A673 (cell line): Measurements from ENCODE around the gene SUV39H2. TPM values are rescaled to one million over a fixed set of nuclear protein-coding genes. Genes with fewer than 3 reads are reported as not detected.

Experiments
- BruUV-seq: library from RNA; stranded (reverse); fragments of 400-500 nt; replicated peaks from 2 replicates; lab custom pipeline; 2021; lab: Mats Ljungman, UMichigan
- CTCF ChIA-PET: fragments of 300-600 bp; sonication (Branson Sonifier 250); formaldehyde crosslinking; loops from one replicate; lab custom pipeline; 2022; ENCODE audit warnings: antibody characterized with exemption; lab: Charles Lee
- POLR2A ChIA-PET: fragments of 300-600 bp; sonication (Branson Sonifier 250); formaldehyde crosslinking; loops from one replicate; lab custom pipeline; 2022; ENCODE audit warnings: antibody characterized with exemption; ENCODE audit not compliant: low non-redundant PET; lab: Charles Lee
- DNase-seq: peaks from one replicate; pipeline ENCODE4 v3.0.0-alpha.2; 2015; ENCODE audit warnings: low spot score
- H3K27ac ChIP-seq: fragments of 200-600 bp; sonication (generic); 2 replicates; pipeline ENCODE4 v1.5.1; 2016; ENCODE audit warnings: mixed run types, low read depth, mild to moderate bottlenecking, mixed read lengths, antibody characterized with exemption, low read length; ENCODE audit not compliant: poor library complexity, severe bottlenecking
- H3K27me3 ChIP-seq: fragments of 200-600 bp; sonication (generic); replicated peaks from 2 replicates; pipeline ENCODE4 v1.6.1; 2017; ENCODE audit warnings: mixed run types, low read depth, mild to moderate bottlenecking, mixed read lengths, antibody characterized with exemption, low read length; ENCODE audit not compliant: insufficient read depth, poor library complexity
- H3K36me3 ChIP-seq: fragments of 200-600 bp; sonication (generic); 2 replicates; pipeline ENCODE4 v1.6.1; 2016; ENCODE audit warnings: mixed run types, mild to moderate bottlenecking, mixed read lengths, antibody characterized with exemption, low read length; ENCODE audit not compliant: insufficient read depth, poor library complexity, severe bottlenecking
- H3K4me1 ChIP-seq: fragments of 200-600 bp; sonication (generic); 2 replicates; pipeline ENCODE4 v1.6.1; 2017; ENCODE audit warnings: mixed run types, mild to moderate bottlenecking, mixed read lengths, antibody characterized with exemption, low read length; ENCODE audit not compliant: insufficient read depth, poor library complexity, severe bottlenecking
- H3K4me3 ChIP-seq: fragments of 200-600 bp; sonication (generic); 2 replicates; pipeline ENCODE4 v1.5.1; 2016; ENCODE audit warnings: low read depth, mixed run types, mild to moderate bottlenecking, mixed read lengths, low read length; ENCODE audit not compliant: poor library complexity, severe bottlenecking
- H3K9me3 ChIP-seq: fragments of 200-600 bp; sonication (generic); 2 replicates; pipeline ENCODE4 v1.6.1; 2016; ENCODE audit warnings: mixed run types, low read depth, mild to moderate bottlenecking, mixed read lengths, antibody characterized with exemption, low read length; ENCODE audit not compliant: poor library complexity, severe bottlenecking
- EZH2 ChIP-seq: fragments of 200-600 bp; sonication (generic); IDR thresholded peaks from 2 replicates; pipeline ENCODE4 v1.6.1; 2017; ENCODE audit warnings: borderline replicate concordance, low read depth, mild to moderate bottlenecking, mixed read lengths, antibody characterized with exemption, low read length; ENCODE audit not compliant: poor library complexity, severe bottlenecking
- intact Hi-C: fragments of 100-400 bp; cut with micrococcal nuclease; formaldehyde crosslinking; loops from one replicate; pipeline ENCODE4 v1.10.0; 2022; ENCODE audit not compliant: unreplicated experiment
- total RNA-seq: library from RNA; stranded (reverse); gene quantifications from 2 replicates; pipeline ENCODE4 v1.2.3, GENCODE V29; 2021
- TF ChIP-seq, protein P1 (sequence below): fragments of 300-800, 200-600 bp; sonication (generic); conservative IDR thresholded peaks from 2 replicates; pipeline ENCODE4 v1.5.1; 2017; ENCODE audit warnings: low read depth, mild to moderate bottlenecking, antibody characterized with exemption, low read length, moderate library complexity, mixed read lengths

Gene SUV39H2
- total RNA-seq, 1 experiment from 2014 or later, result 83.2 TPM

DNA sequence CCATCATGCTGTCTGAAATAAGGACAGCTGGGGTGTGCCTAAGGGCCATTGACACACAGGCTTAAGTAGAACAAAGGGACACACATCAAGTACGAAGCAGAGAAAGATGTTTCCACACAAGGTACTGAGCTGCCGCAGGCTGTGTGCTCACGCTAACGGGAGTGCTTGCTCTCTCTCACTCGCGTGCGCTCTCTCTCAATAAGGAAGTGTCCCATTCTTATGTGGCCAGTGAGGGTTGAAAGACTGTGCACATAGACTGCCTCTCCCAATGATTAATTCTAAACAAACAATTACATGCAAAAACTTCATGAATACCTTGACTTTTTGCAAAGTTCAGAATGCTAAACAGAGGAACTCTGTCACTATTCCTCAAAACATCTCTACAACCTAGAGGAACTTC lies 45.3 kb downstream of the SUV39H2 start:
- DNase-seq, result no peak
- Histone ChIP-seq H3K4me3 (no peak overlapping the region), H3K27ac (no peak overlapping the region), H3K36me3 (peaks cover 30% of the 10 kb centered on the region), H3K27me3 (no peaks in the 10 kb centered on the region), H3K9me3 (no peaks in the 10 kb centered on the region), H3K4me1 (no peaks in the 10 kb centered on the region)
- intact Hi-C loops, result no loop called here
- TF ChIP-seq, protein P1, sequence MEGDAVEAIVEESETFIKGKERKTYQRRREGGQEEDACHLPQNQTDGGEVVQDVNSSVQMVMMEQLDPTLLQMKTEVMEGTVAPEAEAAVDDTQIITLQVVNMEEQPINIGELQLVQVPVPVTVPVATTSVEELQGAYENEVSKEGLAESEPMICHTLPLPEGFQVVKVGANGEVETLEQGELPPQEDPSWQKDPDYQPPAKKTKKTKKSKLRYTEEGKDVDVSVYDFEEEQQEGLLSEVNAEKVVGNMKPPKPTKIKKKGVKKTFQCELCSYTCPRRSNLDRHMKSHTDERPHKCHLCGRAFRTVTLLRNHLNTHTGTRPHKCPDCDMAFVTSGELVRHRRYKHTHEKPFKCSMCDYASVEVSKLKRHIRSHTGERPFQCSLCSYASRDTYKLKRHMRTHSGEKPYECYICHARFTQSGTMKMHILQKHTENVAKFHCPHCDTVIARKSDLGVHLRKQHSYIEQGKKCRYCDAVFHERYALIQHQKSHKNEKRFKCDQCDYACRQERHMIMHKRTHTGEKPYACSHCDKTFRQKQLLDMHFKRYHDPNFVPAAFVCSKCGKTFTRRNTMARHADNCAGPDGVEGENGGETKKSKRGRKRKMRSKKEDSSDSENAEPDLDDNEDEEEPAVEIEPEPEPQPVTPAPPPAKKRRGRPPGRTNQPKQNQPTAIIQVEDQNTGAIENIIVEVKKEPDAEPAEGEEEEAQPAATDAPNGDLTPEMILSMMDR, result no peak
- TF ChIP-seq EZH2, result no peak
- ChIA-PET CTCF (no interaction called here), POLR2A (no interaction called here)
- BruUV-seq, result no TSS peak

DNA sequence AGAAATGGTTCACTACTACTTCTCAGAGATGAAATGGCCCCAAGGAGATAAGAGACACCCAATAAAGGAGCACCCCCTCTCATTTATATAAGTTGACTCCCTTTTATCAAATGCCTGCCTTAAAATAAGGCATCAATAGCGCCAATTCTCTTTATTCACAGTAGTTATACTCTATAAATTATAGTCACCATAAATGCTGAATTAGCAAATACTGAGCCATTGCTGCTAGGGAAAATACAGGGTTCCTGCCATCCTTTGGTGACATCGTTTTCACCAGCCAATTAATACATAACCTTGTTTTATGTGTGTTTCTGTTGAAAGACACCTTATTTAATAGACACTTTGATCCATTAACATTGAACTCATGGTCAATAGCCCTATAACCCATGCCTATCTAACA lies 46.6 kb downstream of the SUV39H2 start:
- no peaks in the 10 kb centered on the region for H3K27me3 ChIP-seq
- no peaks in the 10 kb centered on the region for H3K9me3 ChIP-seq
- CTCF ChIA-PET, result no interaction called here
- no peak overlapping the region for H3K4me3 ChIP-seq
- POLR2A ChIA-PET, result no interaction called here
- TF ChIP-seq, protein P1, result no peak
- TF ChIP-seq EZH2, result no peak
- no peaks in the 10 kb centered on the region for H3K4me1 ChIP-seq
- H3K27ac ChIP-seq, result no peak overlapping the region
- intact Hi-C loops, result no loop called here
- peaks cover 26% of the 10 kb centered on the region for H3K36me3 ChIP-seq
- no TSS peak for BruUV-seq
- no peak for DNase-seq

DNA sequence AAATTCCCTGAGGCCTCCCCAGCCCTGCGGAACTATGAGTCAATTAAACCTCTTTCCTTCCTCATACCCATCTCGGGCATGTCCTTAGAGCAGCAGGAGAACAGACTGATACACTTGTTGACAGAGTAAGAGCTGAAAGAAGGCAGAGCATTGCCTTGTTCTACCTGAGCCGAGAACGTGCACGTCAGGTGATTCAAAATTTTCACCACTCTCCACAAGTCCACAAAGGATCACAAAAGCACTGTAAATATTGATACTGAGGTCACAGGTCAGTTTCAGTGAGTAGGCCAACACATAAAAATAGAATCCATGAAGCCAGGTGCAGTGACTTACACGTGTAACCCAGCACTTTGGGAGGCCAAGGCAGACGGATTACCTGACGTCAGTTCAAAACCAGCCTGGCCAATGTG lies 47.4 kb downstream of the SUV39H2 start:
- intact Hi-C loops, result no loop called here
- BruUV-seq, result no TSS peak
- peaks cover 29% of the 10 kb centered on the region for H3K36me3 ChIP-seq
- no peak overlapping the region for H3K27ac ChIP-seq
- no peaks in the 10 kb centered on the region for H3K4me1 ChIP-seq
- POLR2A ChIA-PET, result no interaction called here
- H3K27me3 ChIP-seq, result no peaks in the 10 kb centered on the region
- CTCF ChIA-PET, result no interaction called here
- H3K9me3 ChIP-seq, result no peaks in the 10 kb centered on the region
- no peak for TF ChIP-seq EZH2
- TF ChIP-seq, protein P1, result no peak
- no peak overlapping the region for H3K4me3 ChIP-seq
- no peak for DNase-seq
